ENCODE measurements around the gene DCAF12. TPM values are rescaled to one million over a fixed set of nuclear protein-coding genes. Genes with fewer than 3 reads are reported as not detected.

The DCAF12 gene
- total RNA-seq, 1 donor from 2014 or later: 38.5 TPM

DNA sequence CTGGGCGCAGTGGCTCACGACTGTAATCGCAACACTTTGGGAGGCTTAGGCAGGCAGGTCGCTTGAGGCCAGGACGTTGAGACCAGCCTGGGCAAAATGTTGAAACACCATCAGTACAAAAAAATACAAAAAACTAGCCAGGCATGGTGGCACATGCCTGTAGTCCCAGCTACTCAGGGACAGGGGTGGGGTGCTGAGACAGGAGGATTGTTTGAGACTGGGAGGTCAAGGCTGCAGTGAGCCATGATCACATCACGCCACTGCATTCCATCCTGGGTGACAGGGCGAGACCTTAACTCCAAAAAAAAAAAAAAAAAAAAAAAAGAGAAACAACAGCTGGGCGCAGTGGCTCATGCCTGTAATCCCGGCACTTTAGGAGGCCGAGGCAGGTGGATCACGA lies 23.7 kb downstream of the DCAF12 start:
- Histone ChIP-seq H3K27me3 (ENCODE audit: low read depth) (no peaks in the 10 kb centered on the region), H3K36me3 (peaks cover 95% of the 10 kb centered on the region), H3K9me3 (no peaks in the 10 kb centered on the region), H3K4me1 (no peaks in the 10 kb centered on the region), H3K4me3 (no peak overlapping the region), H3K27ac (no peak overlapping the region)
- DNase-seq (no peak), ATAC-seq (no peak)
- intact Hi-C loops (cut with DNase I): no loop called here
- TF ChIP-seq, protein P1, sequence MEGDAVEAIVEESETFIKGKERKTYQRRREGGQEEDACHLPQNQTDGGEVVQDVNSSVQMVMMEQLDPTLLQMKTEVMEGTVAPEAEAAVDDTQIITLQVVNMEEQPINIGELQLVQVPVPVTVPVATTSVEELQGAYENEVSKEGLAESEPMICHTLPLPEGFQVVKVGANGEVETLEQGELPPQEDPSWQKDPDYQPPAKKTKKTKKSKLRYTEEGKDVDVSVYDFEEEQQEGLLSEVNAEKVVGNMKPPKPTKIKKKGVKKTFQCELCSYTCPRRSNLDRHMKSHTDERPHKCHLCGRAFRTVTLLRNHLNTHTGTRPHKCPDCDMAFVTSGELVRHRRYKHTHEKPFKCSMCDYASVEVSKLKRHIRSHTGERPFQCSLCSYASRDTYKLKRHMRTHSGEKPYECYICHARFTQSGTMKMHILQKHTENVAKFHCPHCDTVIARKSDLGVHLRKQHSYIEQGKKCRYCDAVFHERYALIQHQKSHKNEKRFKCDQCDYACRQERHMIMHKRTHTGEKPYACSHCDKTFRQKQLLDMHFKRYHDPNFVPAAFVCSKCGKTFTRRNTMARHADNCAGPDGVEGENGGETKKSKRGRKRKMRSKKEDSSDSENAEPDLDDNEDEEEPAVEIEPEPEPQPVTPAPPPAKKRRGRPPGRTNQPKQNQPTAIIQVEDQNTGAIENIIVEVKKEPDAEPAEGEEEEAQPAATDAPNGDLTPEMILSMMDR (IDR thresholded peaks at IDR 0.05): no peak

DNA sequence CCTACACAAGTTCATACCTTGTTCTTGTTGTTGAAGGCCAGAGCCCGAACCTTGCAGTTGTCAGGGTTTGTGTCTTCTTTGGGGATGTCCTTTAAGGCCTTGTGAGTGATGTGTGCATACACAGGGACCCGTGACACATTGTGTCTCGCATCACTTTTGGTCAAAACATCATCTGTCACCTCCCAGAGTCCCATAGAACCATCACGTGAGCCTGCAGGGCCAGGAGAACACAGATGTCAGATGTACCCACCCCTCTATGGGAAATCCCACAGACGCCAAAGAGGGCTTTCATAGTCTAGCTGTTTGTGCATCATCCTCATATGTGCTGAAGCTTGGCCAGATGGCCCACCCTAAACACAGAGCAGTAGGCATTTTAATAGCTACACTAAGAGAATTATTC lies 28.2 kb downstream of the DCAF12 start:
- TF ChIP-seq, protein P1 (IDR thresholded peaks at IDR 0.05): no peak
- ATAC-seq: no peak
- no peaks in the 10 kb centered on the region for H3K4me1 ChIP-seq
- no peaks in the 10 kb centered on the region for H3K27me3 ChIP-seq (ENCODE audit: low read depth)
- no peak overlapping the region for H3K27ac ChIP-seq
- no peak for DNase-seq
- intact Hi-C loops (cut with DNase I): no loop called here
- no peak overlapping the region for H3K4me3 ChIP-seq
- H3K9me3 ChIP-seq: no peaks in the 10 kb centered on the region
- H3K36me3 ChIP-seq: peaks cover 95% of the 10 kb centered on the region

- TF ChIP-seq, protein P1 (IDR thresholded peaks at IDR 0.05): no peak
- intact Hi-C loops (cut with DNase I): no loop called here
- Histone ChIP-seq H3K27me3 (ENCODE audit: low read depth) (no peaks in the 10 kb centered on the region), H3K9me3 (no peaks in the 10 kb centered on the region), H3K36me3 (peaks cover 95% of the 10 kb centered on the region), H3K4me3 (no peak overlapping the region), H3K27ac (no peak overlapping the region), H3K4me1 (no peaks in the 10 kb centered on the region)
- ATAC-seq (no peak), DNase-seq (no peak)
These were observed 28.6 kb downstream of the DCAF12 start for GRCh38 chr9:34097865-34098264.

GRCh38 chr9:34096751-34097150 lies 29.7 kb downstream of the DCAF12 start:
- H3K4me3 ChIP-seq: no peak overlapping the region
- H3K27ac ChIP-seq: no peak overlapping the region
- intact Hi-C loops (cut with DNase I): no loop called here
- no peaks in the 10 kb centered on the region for H3K9me3 ChIP-seq
- ATAC-seq (no peak), DNase-seq (no peak)
- H3K4me1 ChIP-seq: no peaks in the 10 kb centered on the region
- peaks cover 95% of the 10 kb centered on the region for H3K36me3 ChIP-seq
- H3K27me3 ChIP-seq (ENCODE audit: low read depth): no peaks in the 10 kb centered on the region
- TF ChIP-seq, protein P1 (IDR thresholded peaks at IDR 0.05): no peak

DNA sequence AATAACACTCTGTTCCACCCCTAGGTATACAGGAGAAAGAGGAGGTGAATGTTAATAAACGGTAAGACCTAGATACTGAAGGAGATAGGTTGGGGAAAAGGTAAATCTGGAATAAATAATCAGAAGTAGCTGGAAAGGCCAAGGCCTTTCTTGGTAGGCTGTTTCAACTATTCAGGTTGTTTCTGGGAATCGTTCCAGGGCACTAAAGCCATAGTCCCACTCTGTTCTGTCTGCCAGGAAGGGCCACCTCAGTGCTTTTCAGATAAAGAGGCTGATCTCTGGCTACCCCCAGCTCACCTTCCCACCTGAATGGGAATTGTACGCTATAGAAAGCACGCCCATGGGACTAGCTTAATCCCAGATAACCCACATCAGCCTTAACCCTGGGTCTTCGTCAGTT lies 32.9 kb downstream of the DCAF12 start:
- H3K4me3 ChIP-seq: no peak overlapping the region
- H3K9me3 ChIP-seq: no peaks in the 10 kb centered on the region
- H3K4me1 ChIP-seq: no peaks in the 10 kb centered on the region
- H3K27ac ChIP-seq: no peak overlapping the region
- intact Hi-C loops (cut with DNase I): no loop called here
- ATAC-seq (no peak), DNase-seq (no peak)
- peaks cover 100% of the 10 kb centered on the region for H3K36me3 ChIP-seq
- no peaks in the 10 kb centered on the region for H3K27me3 ChIP-seq (ENCODE audit: low read depth)
- TF ChIP-seq, protein P1 (IDR thresholded peaks at IDR 0.05): no peak

GRCh38 chr9:34089311-34089710 lies 37.2 kb downstream of the DCAF12 start:
- ATAC-seq (no peak), DNase-seq (no peak)
- TF ChIP-seq, protein P1 (IDR thresholded peaks at IDR 0.05): no peak
- intact Hi-C loops (cut with DNase I): no loop called here
- Histone ChIP-seq H3K4me1 (peaks cover 9% of the 10 kb centered on the region), H3K27me3 (ENCODE audit: low read depth) (no peaks in the 10 kb centered on the region), H3K36me3 (peaks cover 96% of the 10 kb centered on the region), H3K27ac (no peak overlapping the region), H3K9me3 (no peaks in the 10 kb centered on the region), H3K4me3 (no peak overlapping the region)

All from lower lobe of right lung (tissue), 2 donors.